Heart left ventricle (tissue), 16 donors: ENCODE data around the gene NFASC. TPM values are rescaled to one million over a fixed set of nuclear protein-coding genes. Genes with fewer than 3 reads are reported as not detected.
A peak's percentile ranks its signal among the peaks of the same experiment; 100 is the strongest.

Experiments
- ATAC-seq, 4 donors: fragments of 200-7000 bp; cut with Tn5 transposase; one replicate each; pipeline ENCODE4 v1.9.1; 2020 to 2022; ENCODE audit warnings: moderate library complexity in 4 of 4, mild to moderate bottlenecking in 3 of 4, moderate number of reproducible peaks in 1 of 4
- DNase-seq, 5 donors: peaks; one replicate each; pipeline ENCODE4 v3.0.0-alpha.2; 2020
- H3K27ac ChIP-seq, 12 donors: fragments of 200-600 bp; sonication (generic) in 4 of 12; one replicate each; pipeline versions ENCODE4 v1.5.0 to v1.8.0; 2016 to 2022; ENCODE audit warnings: mild to moderate bottlenecking in 2 of 12
- H3K27me3 ChIP-seq, 9 donors: fragments of 200-600 bp; sonication (generic) in 2 of 9; one replicate each; pipeline versions ENCODE4 v1.5.1 to v1.8.0; 2016 to 2022; ENCODE audit warnings: mild to moderate bottlenecking in 3 of 9
- H3K36me3 ChIP-seq, 9 donors: fragments of 200-600 bp; sonication (generic) in 2 of 9; one replicate each; pipeline versions ENCODE4 v1.5.0 to v1.8.0; 2018 to 2022; ENCODE audit warnings: mild to moderate bottlenecking in 2 of 9
- H3K4me1 ChIP-seq, 12 donors: fragments of 200-600 bp; sonication (generic) in 4 of 12; one replicate each; pipeline versions ENCODE4 v1.5.0 to v1.8.0; 2016 to 2022; ENCODE audit warnings: mild to moderate bottlenecking in 3 of 12
- H3K4me3 ChIP-seq, 12 donors: fragments of 200-600 bp; sonication (generic) in 4 of 12; one replicate each; pipeline versions ENCODE4 v1.5.0 to v1.8.0; 2017 to 2022; ENCODE audit warnings: mild to moderate bottlenecking in 9 of 12, moderate library complexity in 4 of 12
- H3K9me3 ChIP-seq, 12 donors: fragments of 200-600 bp; sonication (generic) in 4 of 12; one replicate each; pipeline versions ENCODE4 v1.5.0 to v1.8.0; 2016 to 2022; ENCODE audit warnings: mild to moderate bottlenecking in 1 of 12
- POLR2A ChIP-seq, 2 donors: fragments of 450-650 bp; IDR thresholded peaks; one replicate each; pipeline ENCODE4 v1.6.1; 2017; ENCODE audit warnings: antibody characterized with exemption in 2 of 2, mild to moderate bottlenecking in 2 of 2, moderate library complexity in 2 of 2
- WGBS, 4 donors: extraction: QIAGEN DNeasy Blood & Tissue Kit in 2 of 4; methylation state at CpG; one replicate each; pipeline versions ENCODE4 v1.1.5 to v1.1.7; 2013 to 2018; 5-methylcytosine and 5-hydroxymethylcytosine counted together
- intact Hi-C, 10 donors: fragments of 100-400 bp; cut with DNase I; formaldehyde crosslinking; loops; one replicate each; pipeline versions ENCODE4 v1.11.1 to v1.14.2; 2022
- polyA plus RNA-seq, 2 donors: library from polyadenylated mRNA; stranded (reverse); fragments of 200-250 nt; gene quantifications; one replicate each; pipeline ENCODE4 v1.2.3, GENCODE V29; 2013
- total RNA-seq, 9 donors: library from RNA; depleted of rRNA in 2 of 9; stranded (reverse); fragments of >200 nt in 2 of 9; fragmentation: NEBNext Ultra II Directional in 3 of 9; extraction: Animal tissue kit (Norgen Biotek cat#: 25700) in 3 of 9; gene quantifications; one replicate each; pipeline versions ENCODE4 v1.1.0 to v1.2.4, GENCODE V29; 2016 to 2023
- TF ChIP-seq, protein P1 (sequence below), 12 donors: fragments of 200-600 bp; sonication (generic) in 4 of 12; IDR thresholded peaks; one replicate each; pipeline versions ENCODE4 v1.5.0 to v1.8.0; 2018 to 2022; ENCODE audit warnings: antibody characterized with exemption in 12 of 12, mild to moderate bottlenecking in 5 of 12
- donor health status: ischemic (EF 13 %, LVEDD 7.1; RV severe dilation, severe dysfunction).
- donor health status: healthy with polysubstance abuse.
- donor health status: DM: no; HTN: yes; CAD: no.
- donor health status: DM: no; HTN: no; CAD: no.
- donor health status: ischemic (EF 25% LVEDD 6.9; RV normal size, moderate dysfunction).
- donor health status: ischemic (EF 25% LVEDD 5.7; RV mildly dilated, moderate dysfunction).
- donor health status: healthy.
- donor health status: DM: yes; HTN: yes; CAD: no.
- donor health status: ischemic (EF 35%, LVEDD 5.7; RV mildly dilated, moderate dysfunction).
- donor health status: nonischemic (EF 11% LVEDD 7.7; RV severe dilation, severe dysfunction).
- donor health status: DM: yes; HTN: yes; CAD: no.
- donor health status: PGD.
- donor health status: ischemic (EF 29% LVEDD 5.4; RV normal size, mild dysfunction).
- donor health status: nonischemic (EF 23%, LVEDD 6.1; RV moderate dilation, normal function).

NFASC gene
- total and polyA plus RNA-seq, 11 donors = 2.5 to 14.6 (median 10.3) TPM

- Histone ChIP-seq H3K27ac (peak overlapping the region in 1 of 12 donors; percentile 4), H3K27me3 (no peaks in the 10 kb centered on the region), H3K36me3 (peaks cover 0 to 3% (median 0%) of the 10 kb centered on the region in 9 donors), H3K9me3 (no peaks in the 10 kb centered on the region), H3K4me1 (peaks cover 0 to 10% (median 3%) of the 10 kb centered on the region in 12 donors), H3K4me3 (no peak overlapping the region)
- DNase-seq (no peak), ATAC-seq (no peak)
- WGBS, 4 donors = 76 to 88% (median 80%) methylated on average over 2 of the region's 2 CpGs
- no peak for TF ChIP-seq POLR2A (IDR thresholded peaks at IDR 0.05)
- TF ChIP-seq, protein P1, sequence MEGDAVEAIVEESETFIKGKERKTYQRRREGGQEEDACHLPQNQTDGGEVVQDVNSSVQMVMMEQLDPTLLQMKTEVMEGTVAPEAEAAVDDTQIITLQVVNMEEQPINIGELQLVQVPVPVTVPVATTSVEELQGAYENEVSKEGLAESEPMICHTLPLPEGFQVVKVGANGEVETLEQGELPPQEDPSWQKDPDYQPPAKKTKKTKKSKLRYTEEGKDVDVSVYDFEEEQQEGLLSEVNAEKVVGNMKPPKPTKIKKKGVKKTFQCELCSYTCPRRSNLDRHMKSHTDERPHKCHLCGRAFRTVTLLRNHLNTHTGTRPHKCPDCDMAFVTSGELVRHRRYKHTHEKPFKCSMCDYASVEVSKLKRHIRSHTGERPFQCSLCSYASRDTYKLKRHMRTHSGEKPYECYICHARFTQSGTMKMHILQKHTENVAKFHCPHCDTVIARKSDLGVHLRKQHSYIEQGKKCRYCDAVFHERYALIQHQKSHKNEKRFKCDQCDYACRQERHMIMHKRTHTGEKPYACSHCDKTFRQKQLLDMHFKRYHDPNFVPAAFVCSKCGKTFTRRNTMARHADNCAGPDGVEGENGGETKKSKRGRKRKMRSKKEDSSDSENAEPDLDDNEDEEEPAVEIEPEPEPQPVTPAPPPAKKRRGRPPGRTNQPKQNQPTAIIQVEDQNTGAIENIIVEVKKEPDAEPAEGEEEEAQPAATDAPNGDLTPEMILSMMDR (IDR thresholded peaks at IDR 0.05) = no peak
- intact Hi-C loops = loop anchor here in 8 of 10 donors (2.0 to 10.0 kb wide), 8 partner anchors 53 to 376 kb away; no protein-coding TSS in a partner anchor
These were observed 69.9 kb downstream of the NFASC start for GRCh38 chr1:204940591-204940990.

GRCh38 chr1:204941421-204942338 lies 71.0 kb downstream of the NFASC start:
- Histone ChIP-seq H3K4me3 (no peak overlapping the region), H3K27me3 (no peaks in the 10 kb centered on the region), H3K9me3 (no peaks in the 10 kb centered on the region), H3K27ac (peak overlapping the region in 1 of 12 donors; percentile 4), H3K36me3 (peaks cover 0 to 3% (median 0%) of the 10 kb centered on the region in 9 donors), H3K4me1 (peaks cover 0 to 10% (median 3%) of the 10 kb centered on the region in 12 donors)
- peak; percentile 63 to 84 (median 74) for ATAC-seq
- intact Hi-C loops = loop anchor here in 9 of 10 donors (1.0 to 10.0 kb wide), 10 partner anchors 54 to 377 kb away; no protein-coding TSS in a partner anchor
- peak; percentile 60 to 77 (median 62) for DNase-seq
- WGBS, 4 donors = 27 to 29% (median 27%) methylated on average over 15 of the region's 15 CpGs
- no peak for TF ChIP-seq POLR2A (IDR thresholded peaks at IDR 0.05)
- TF ChIP-seq, protein P1 (IDR thresholded peaks at IDR 0.05) = peak; percentile 80 to 97 (median 90)

DNA sequence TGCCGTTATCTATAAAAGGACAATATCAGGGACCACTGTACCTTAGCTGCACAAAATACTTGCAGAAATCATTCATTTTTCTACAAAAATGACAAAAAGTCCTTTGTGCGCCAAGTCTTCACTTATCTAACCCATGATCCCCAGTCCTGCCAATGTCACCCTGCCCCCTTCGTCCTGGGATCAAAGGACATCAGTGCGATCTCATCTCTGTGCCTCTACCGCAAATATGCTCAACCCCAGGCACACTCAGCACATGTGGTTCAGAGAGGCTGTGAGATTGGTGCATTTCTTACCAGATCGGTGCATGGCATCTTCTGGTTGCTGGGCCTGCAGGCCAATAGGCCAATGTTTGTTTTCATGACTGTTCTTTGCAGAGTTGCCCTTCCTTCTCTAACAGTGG lies 72.8 kb downstream of the NFASC start:
- H3K36me3 ChIP-seq = peaks cover 0 to 3% (median 0%) of the 10 kb centered on the region in 9 donors
- DNase-seq (no peak), ATAC-seq (no peak)
- intact Hi-C loops = loop anchor here in 6 of 10 donors (5.0 to 10.0 kb wide), 6 partner anchors 56 to 379 kb away; no protein-coding TSS in a partner anchor
- no peak overlapping the region for H3K4me3 ChIP-seq
- no peaks in the 10 kb centered on the region for H3K9me3 ChIP-seq
- WGBS, 4 donors = 81 to 94% (median 86%) methylated on average over 6 of the region's 6 CpGs
- TF ChIP-seq, protein P1 (IDR thresholded peaks at IDR 0.05) = no peak
- H3K27ac ChIP-seq = no peak overlapping the region
- H3K27me3 ChIP-seq = no peaks in the 10 kb centered on the region
- H3K4me1 ChIP-seq = peaks cover 0 to 11% (median 4%) of the 10 kb centered on the region in 12 donors

- H3K27me3 ChIP-seq = no peaks in the 10 kb centered on the region
- TF ChIP-seq, protein P1 (IDR thresholded peaks at IDR 0.05) = no peak
- no peak for TF ChIP-seq POLR2A (IDR thresholded peaks at IDR 0.05)
- 86 to 93% (median 90%) methylated on average over 4 of the region's 4 CpGs for WGBS, 4 donors
- H3K27ac ChIP-seq = no peak overlapping the region
- ATAC-seq (no peak), DNase-seq (no peak)
- peaks cover 0 to 3% (median 0%) of the 10 kb centered on the region in 9 donors for H3K36me3 ChIP-seq
- peaks cover 0 to 11% (median 4%) of the 10 kb centered on the region in 12 donors for H3K4me1 ChIP-seq
- intact Hi-C loops = loop anchor here in 6 of 10 donors (5.0 to 10.0 kb wide), 6 partner anchors 57 to 380 kb away; no protein-coding TSS in a partner anchor
- H3K9me3 ChIP-seq = no peaks in the 10 kb centered on the region
- H3K4me3 ChIP-seq = no peak overlapping the region
These were observed 74.0 kb downstream of the NFASC start for GRCh38 chr1:204944662-204945061.
